GM18511 (cell line): Measurements from ENCODE around the gene PGAM4.
"Not testable (repeated sequence)": the region's sequence is repeated elsewhere in the genome, so short reads cannot be mapped to it uniquely, and the experiment has no call there.

ENCODE experiments used
- ATAC-seq: cut with Tn5 transposase; IDR thresholded peaks from one replicate; pipeline ENCODE4 v1.9.1; 2021; ENCODE audit warnings: mild to moderate bottlenecking, moderate library complexity; ENCODE audit not compliant: unreplicated experiment

The PGAM4 gene

GRCh38 chrX:77969538-77969937 lies at the start of gene PGAM4:
PGAM4 (minus strand) TSS chrX:77969638; CDS start chrX:77969638, 0 bp downstream.
- ATAC-seq: no peak

- ATAC-seq: no peak
These were observed 42.4 kb upstream of the PGAM4 start for GRCh38 chrX:78011846-78012245.

GRCh38 chrX:77979870-77980269 lies 10.4 kb upstream of the PGAM4 start:
- no peak for ATAC-seq

- ATAC-seq: no peak
These were observed 8.1 kb upstream of the PGAM4 start for GRCh38 chrX:77977518-77977917.

GRCh38 chrX:77977095-77977494 lies 7.7 kb upstream of the PGAM4 start:
- no peak for ATAC-seq

GRCh38 chrX:77975755-77976154 lies 6.3 kb upstream of the PGAM4 start:
- no peak for ATAC-seq

- no peak for ATAC-seq
These were observed 1.8 kb downstream of the PGAM4 start for GRCh38 chrX:77967631-77968030.

GRCh38 chrX:77966361-77966760 lies 3.1 kb downstream of the PGAM4 start:
- no peak for ATAC-seq

- ATAC-seq: peak; percentile 50
These were observed 7.2 kb downstream of the PGAM4 start for GRCh38 chrX:77962068-77962902.

- ATAC-seq: no peak
These were observed 8.4 kb downstream of the PGAM4 start for GRCh38 chrX:77961063-77961462.

- ATAC-seq: no peak
These were observed 8.9 kb downstream of the PGAM4 start for GRCh38 chrX:77960567-77960966.

- no peak for ATAC-seq
These were observed 15.7 kb downstream of the PGAM4 start for GRCh38 chrX:77953708-77954107.

- ATAC-seq: no peak
These were observed 16.1 kb downstream of the PGAM4 start for GRCh38 chrX:77953302-77953701.

- no peak for ATAC-seq
These were observed 17.3 kb downstream of the PGAM4 start for GRCh38 chrX:77952173-77952572.

GRCh38 chrX:77949840-77950239 lies 19.6 kb downstream of the PGAM4 start:
- no peak for ATAC-seq

GRCh38 chrX:77946571-77946970 lies 22.9 kb downstream of the PGAM4 start:
- ATAC-seq: no peak

GRCh38 chrX:77945910-77946545 lies 23.4 kb downstream of the PGAM4 start:
- ATAC-seq: no peak

- ATAC-seq: not testable (repeated sequence)
These were observed 24.4 kb downstream of the PGAM4 start for GRCh38 chrX:77945031-77945430.

GRCh38 chrX:77938083-77938680 lies 31.3 kb downstream of the PGAM4 start:
- no peak for ATAC-seq

- no peak for ATAC-seq
These were observed 32.1 kb downstream of the PGAM4 start for GRCh38 chrX:77937291-77937690.

- no peak for ATAC-seq
These were observed 33.1 kb downstream of the PGAM4 start for GRCh38 chrX:77936299-77936698.

- ATAC-seq: no peak
These were observed 33.6 kb downstream of the PGAM4 start for GRCh38 chrX:77935886-77936285.
